Uterus (tissue), 2 donors: Measurements from ENCODE around the gene DAG1.

Experiments used
- POLR2A ChIP-seq, 2 donors: fragments of 450-650 bp; IDR thresholded peaks; one replicate each; pipeline ENCODE4 v1.6.1; 2016; ENCODE audit warnings: antibody characterized with exemption in 2 of 2, mild to moderate bottlenecking in 1 of 2, moderate library complexity in 1 of 2
- TF ChIP-seq, protein P1 (sequence below), 4 experiments: fragments of 200-600 bp in 2 of 4; fragments of 450-650 bp in 2 of 4; sonication (generic) in 2 of 4; IDR thresholded peaks; one replicate each; pipeline ENCODE4 v1.5.1; 2016 to 2019; ENCODE audit warnings: antibody characterized with exemption in 4 of 4, mild to moderate bottlenecking in 2 of 4, moderate library complexity in 1 of 4

DNA sequence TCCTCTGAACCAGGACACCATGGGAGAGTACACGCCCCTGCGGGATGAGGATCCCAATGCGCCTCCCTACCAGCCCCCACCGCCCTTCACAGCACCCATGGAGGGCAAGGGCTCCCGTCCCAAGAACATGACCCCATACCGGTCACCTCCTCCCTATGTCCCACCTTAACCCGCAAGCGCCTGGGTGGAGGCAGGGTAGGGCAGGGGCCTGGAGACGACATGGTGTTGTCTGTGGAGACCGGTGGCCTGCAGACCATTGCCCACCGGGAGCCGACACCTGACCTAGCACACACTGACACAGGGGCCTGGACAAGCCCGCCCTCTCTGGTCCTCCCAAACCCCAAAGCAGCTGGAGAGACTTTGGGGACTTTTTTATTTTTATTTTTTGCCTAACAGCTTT is 63.0 kb downstream of the DAG1 start:
- TF ChIP-seq, protein P1, sequence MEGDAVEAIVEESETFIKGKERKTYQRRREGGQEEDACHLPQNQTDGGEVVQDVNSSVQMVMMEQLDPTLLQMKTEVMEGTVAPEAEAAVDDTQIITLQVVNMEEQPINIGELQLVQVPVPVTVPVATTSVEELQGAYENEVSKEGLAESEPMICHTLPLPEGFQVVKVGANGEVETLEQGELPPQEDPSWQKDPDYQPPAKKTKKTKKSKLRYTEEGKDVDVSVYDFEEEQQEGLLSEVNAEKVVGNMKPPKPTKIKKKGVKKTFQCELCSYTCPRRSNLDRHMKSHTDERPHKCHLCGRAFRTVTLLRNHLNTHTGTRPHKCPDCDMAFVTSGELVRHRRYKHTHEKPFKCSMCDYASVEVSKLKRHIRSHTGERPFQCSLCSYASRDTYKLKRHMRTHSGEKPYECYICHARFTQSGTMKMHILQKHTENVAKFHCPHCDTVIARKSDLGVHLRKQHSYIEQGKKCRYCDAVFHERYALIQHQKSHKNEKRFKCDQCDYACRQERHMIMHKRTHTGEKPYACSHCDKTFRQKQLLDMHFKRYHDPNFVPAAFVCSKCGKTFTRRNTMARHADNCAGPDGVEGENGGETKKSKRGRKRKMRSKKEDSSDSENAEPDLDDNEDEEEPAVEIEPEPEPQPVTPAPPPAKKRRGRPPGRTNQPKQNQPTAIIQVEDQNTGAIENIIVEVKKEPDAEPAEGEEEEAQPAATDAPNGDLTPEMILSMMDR (IDR thresholded peaks at IDR 0.05): no peak
- TF ChIP-seq POLR2A (IDR thresholded peaks at IDR 0.05): no peak
